Measurements from ENCODE around the gene GRIFIN. TPM values are rescaled to one million over a fixed set of nuclear protein-coding genes. Genes with fewer than 3 reads are reported as not detected.

GRIFIN gene
- polyA plus RNA-seq, 1 of the 3 experiments (the other 2 are of a cell fraction), result not detected

DNA sequence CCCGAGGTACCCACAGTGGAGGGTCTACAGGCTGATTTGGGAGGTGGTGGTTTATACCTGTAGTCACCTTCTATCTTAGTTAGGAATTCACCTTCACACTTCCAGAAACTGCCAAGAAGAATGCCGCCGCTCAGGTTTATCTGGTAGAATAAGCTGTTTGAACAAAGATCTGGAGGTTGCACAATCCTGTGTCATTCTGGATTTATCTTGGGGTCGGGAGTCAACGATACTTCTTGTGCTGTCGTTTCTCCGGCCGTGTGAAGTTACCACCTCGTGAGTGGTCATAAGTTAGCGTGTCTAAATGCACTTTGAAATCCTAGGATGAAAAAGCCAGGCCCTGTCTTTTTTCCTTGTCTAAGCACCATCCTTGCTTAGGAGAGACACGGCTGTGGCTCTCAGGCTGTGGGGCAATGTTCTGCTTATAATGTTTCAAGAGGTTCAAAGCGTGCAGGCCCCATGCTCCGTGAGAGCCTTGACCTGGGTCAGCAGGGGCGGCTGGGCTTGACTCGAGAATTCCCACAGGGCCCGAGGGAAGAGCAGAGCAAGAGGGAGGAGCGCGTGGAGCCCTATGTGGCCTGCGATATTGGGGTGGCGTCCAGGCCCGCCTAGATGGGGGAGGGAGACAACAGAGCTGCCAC is 35.5 kb downstream of the GRIFIN start:
- Histone ChIP-seq H3K4me3 (ENCODE audit: low read depth in 2 of 2, low read length in 1 of 2) (no peak overlapping the region), H3K27me3 (ENCODE audit: insufficient read depth) (no peaks in the 10 kb centered on the region), H3K9me2 (no peaks in the 10 kb centered on the region), H4K20me1 (ENCODE audit: insufficient read depth) (no peaks in the 10 kb centered on the region), H2AFZ (ENCODE audit: low read depth) (no peak overlapping the region), H3K79me2 (ENCODE audit: insufficient read depth) (no peaks in the 10 kb centered on the region), H3F3A (replicated peaks; ENCODE audit: insufficient read depth) (no peaks in the 10 kb centered on the region), H3K27ac (ENCODE audit: low read depth in 2 of 2, low read length in 1 of 2) (no peak overlapping the region), H3K4me2 (no peak overlapping the region), H3K9ac (no peak overlapping the region), H3K9me3 (no peaks in the 10 kb centered on the region), H3K36me3 (replicated peaks in 1 of 2; ENCODE audit: control insufficient read depth in 1 of 2, insufficient read depth in 2 of 2, low read length in 1 of 2) (peaks cover 0 to 3% of the 10 kb centered on the region in 2 experiments), H3K4me1 (ENCODE audit: control insufficient read depth in 1 of 2, insufficient read depth in 2 of 2, low read depth in 1 of 2, low read length in 1 of 2) (peaks cover 0 to 3% of the 10 kb centered on the region in 2 experiments; a peak in 1 of 4 replicates)
- POLR2A ChIA-PET, result interaction anchor here (0.6 kb wide), 1 partner anchor 101 kb away, joined by 3 read pairs; no protein-coding TSS in a partner anchor
- TF ChIP-seq MXI1 (IDR thresholded peaks at IDR 0.05; ENCODE audit: low read depth, low read length), result no peak
- no peak for TF ChIP-seq RXRA (IDR thresholded peaks at IDR 0.05; ENCODE audit: borderline replicate concordance, low read depth)
- TF ChIP-seq, protein P1, sequence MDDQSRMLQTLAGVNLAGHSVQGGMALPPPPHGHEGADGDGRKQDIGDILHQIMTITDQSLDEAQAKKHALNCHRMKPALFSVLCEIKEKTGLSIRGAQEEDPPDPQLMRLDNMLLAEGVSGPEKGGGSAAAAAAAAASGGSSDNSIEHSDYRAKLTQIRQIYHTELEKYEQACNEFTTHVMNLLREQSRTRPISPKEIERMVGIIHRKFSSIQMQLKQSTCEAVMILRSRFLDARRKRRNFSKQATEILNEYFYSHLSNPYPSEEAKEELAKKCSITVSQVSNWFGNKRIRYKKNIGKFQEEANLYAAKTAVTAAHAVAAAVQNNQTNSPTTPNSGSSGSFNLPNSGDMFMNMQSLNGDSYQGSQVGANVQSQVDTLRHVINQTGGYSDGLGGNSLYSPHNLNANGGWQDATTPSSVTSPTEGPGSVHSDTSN (IDR thresholded peaks at IDR 0.05), result no peak
- TF ChIP-seq RCOR1 (IDR thresholded peaks at IDR 0.05; ENCODE audit: low read length), result no peak
- TF ChIP-seq ELF1 (IDR thresholded peaks at IDR 0.05), result no peak
- no peak for TF ChIP-seq SIN3A (IDR thresholded peaks at IDR 0.05; ENCODE audit: borderline replicate concordance, low read depth, low read length)
- TF ChIP-seq TCF12 (IDR thresholded peaks at IDR 0.05), result no peak
- TF ChIP-seq JUND (IDR thresholded peaks at IDR 0.05), result no peak
- TF ChIP-seq, protein P2, sequence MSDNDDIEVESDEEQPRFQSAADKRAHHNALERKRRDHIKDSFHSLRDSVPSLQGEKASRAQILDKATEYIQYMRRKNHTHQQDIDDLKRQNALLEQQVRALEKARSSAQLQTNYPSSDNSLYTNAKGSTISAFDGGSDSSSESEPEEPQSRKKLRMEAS (IDR thresholded peaks at IDR 0.05; ENCODE audit: low read depth), result no peak
- TF ChIP-seq CHD2 (IDR thresholded peaks at IDR 0.05; ENCODE audit: low read length, partially characterized antibody), result no peak
- no peak for TF ChIP-seq TAF1 (IDR thresholded peaks at IDR 0.05; ENCODE audit: borderline replicate concordance, low read depth, low read length)
- TF ChIP-seq, protein P3, sequence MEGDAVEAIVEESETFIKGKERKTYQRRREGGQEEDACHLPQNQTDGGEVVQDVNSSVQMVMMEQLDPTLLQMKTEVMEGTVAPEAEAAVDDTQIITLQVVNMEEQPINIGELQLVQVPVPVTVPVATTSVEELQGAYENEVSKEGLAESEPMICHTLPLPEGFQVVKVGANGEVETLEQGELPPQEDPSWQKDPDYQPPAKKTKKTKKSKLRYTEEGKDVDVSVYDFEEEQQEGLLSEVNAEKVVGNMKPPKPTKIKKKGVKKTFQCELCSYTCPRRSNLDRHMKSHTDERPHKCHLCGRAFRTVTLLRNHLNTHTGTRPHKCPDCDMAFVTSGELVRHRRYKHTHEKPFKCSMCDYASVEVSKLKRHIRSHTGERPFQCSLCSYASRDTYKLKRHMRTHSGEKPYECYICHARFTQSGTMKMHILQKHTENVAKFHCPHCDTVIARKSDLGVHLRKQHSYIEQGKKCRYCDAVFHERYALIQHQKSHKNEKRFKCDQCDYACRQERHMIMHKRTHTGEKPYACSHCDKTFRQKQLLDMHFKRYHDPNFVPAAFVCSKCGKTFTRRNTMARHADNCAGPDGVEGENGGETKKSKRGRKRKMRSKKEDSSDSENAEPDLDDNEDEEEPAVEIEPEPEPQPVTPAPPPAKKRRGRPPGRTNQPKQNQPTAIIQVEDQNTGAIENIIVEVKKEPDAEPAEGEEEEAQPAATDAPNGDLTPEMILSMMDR (IDR thresholded peaks at IDR 0.05), result no peak
- no peak for TF ChIP-seq FOXM1 (IDR thresholded peaks at IDR 0.05; ENCODE audit: low read depth)
- TF ChIP-seq YY1 (IDR thresholded peaks at IDR 0.05; ENCODE audit: low read depth), result no peak
- TF ChIP-seq NRF1 (IDR thresholded peaks at IDR 0.05; ENCODE audit: low read depth, low read length), result no peak
- TF ChIP-seq FOXJ3 (CRISPR knock-in tag; IDR thresholded peaks at IDR 0.05), result no peak
- no peak for TF ChIP-seq EZH2phosphoT487 (IDR thresholded peaks at IDR 0.05; ENCODE audit: borderline replicate concordance, low read depth)
- TF ChIP-seq, protein P4, sequence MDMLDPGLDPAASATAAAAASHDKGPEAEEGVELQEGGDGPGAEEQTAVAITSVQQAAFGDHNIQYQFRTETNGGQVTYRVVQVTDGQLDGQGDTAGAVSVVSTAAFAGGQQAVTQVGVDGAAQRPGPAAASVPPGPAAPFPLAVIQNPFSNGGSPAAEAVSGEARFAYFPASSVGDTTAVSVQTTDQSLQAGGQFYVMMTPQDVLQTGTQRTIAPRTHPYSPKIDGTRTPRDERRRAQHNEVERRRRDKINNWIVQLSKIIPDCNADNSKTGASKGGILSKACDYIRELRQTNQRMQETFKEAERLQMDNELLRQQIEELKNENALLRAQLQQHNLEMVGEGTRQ (IDR thresholded peaks at IDR 0.05; ENCODE audit: borderline replicate concordance, low read depth, low read length), result no peak
- TF ChIP-seq TEAD4 (IDR thresholded peaks at IDR 0.05; ENCODE audit: borderline replicate concordance, insufficient read depth), result no peak
- no peak for TF ChIP-seq SMC3 (IDR thresholded peaks at IDR 0.05; ENCODE audit: low read depth, low read length)
- 93% methylated on average over 20 of the region's 21 CpGs for WGBS (ENCODE audit: low lambda C conversion rate)
- CTCF ChIA-PET, result interaction anchor here (0.9 to 2.6 kb wide), 4 partner anchors 11 to 30 kb away, joined by 3 to 19 read pairs (median 4); no protein-coding TSS in a partner anchor
- DNase-seq, result peak; percentile 31

All from SK-N-SH (cell line).